Measurements from ENCODE around the gene C11orf97.

Gene C11orf97

GRCh38 chr11:94521684-94522083 is 9.4 kb downstream of the C11orf97 start:
- no peak overlapping the region for H3K4me3 ChIP-seq (ENCODE audit: severe bottlenecking)
- DNase-seq (ENCODE audit: low spot score): no peak
- no peaks in the 10 kb centered on the region for H3K4me1 ChIP-seq (ENCODE audit: insufficient read depth, poor library complexity, severe bottlenecking)
- H3K27me3 ChIP-seq (ENCODE audit: insufficient read depth, poor library complexity, severe bottlenecking): no peaks in the 10 kb centered on the region
- TF ChIP-seq, protein P1, sequence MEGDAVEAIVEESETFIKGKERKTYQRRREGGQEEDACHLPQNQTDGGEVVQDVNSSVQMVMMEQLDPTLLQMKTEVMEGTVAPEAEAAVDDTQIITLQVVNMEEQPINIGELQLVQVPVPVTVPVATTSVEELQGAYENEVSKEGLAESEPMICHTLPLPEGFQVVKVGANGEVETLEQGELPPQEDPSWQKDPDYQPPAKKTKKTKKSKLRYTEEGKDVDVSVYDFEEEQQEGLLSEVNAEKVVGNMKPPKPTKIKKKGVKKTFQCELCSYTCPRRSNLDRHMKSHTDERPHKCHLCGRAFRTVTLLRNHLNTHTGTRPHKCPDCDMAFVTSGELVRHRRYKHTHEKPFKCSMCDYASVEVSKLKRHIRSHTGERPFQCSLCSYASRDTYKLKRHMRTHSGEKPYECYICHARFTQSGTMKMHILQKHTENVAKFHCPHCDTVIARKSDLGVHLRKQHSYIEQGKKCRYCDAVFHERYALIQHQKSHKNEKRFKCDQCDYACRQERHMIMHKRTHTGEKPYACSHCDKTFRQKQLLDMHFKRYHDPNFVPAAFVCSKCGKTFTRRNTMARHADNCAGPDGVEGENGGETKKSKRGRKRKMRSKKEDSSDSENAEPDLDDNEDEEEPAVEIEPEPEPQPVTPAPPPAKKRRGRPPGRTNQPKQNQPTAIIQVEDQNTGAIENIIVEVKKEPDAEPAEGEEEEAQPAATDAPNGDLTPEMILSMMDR (IDR thresholded peaks at IDR 0.05; ENCODE audit: poor library complexity, severe bottlenecking): peak; percentile 26
- H3K36me3 ChIP-seq (ENCODE audit: low read depth): no peaks in the 10 kb centered on the region
- no peak for ATAC-seq (ENCODE audit: low read depth)
- H3K27ac ChIP-seq (ENCODE audit: poor library complexity, severe bottlenecking): no peak overlapping the region
- H3K9me3 ChIP-seq (ENCODE audit: severe bottlenecking): no peaks in the 10 kb centered on the region

GRCh38 chr11:94524341-94524740 is 12.1 kb downstream of the C11orf97 start:
- no peak for ATAC-seq (ENCODE audit: low read depth)
- Histone ChIP-seq H3K27me3 (ENCODE audit: insufficient read depth, poor library complexity, severe bottlenecking) (no peaks in the 10 kb centered on the region), H3K27ac (ENCODE audit: poor library complexity, severe bottlenecking) (no peak overlapping the region), H3K36me3 (ENCODE audit: low read depth) (no peaks in the 10 kb centered on the region), H3K9me3 (ENCODE audit: severe bottlenecking) (no peaks in the 10 kb centered on the region), H3K4me3 (ENCODE audit: severe bottlenecking) (no peak overlapping the region), H3K4me1 (ENCODE audit: insufficient read depth, poor library complexity, severe bottlenecking) (no peaks in the 10 kb centered on the region)
- no peak for DNase-seq (ENCODE audit: low spot score)
- TF ChIP-seq, protein P1 (IDR thresholded peaks at IDR 0.05; ENCODE audit: poor library complexity, severe bottlenecking): no peak

GRCh38 chr11:94525546-94526324 is 13.5 kb downstream of the C11orf97 start:
- no peaks in the 10 kb centered on the region for H3K9me3 ChIP-seq (ENCODE audit: severe bottlenecking)
- no peaks in the 10 kb centered on the region for H3K36me3 ChIP-seq (ENCODE audit: low read depth)
- H3K4me3 ChIP-seq (ENCODE audit: severe bottlenecking): no peak overlapping the region
- no peak overlapping the region for H3K27ac ChIP-seq (ENCODE audit: poor library complexity, severe bottlenecking)
- no peaks in the 10 kb centered on the region for H3K27me3 ChIP-seq (ENCODE audit: insufficient read depth, poor library complexity, severe bottlenecking)
- TF ChIP-seq, protein P1 (IDR thresholded peaks at IDR 0.05; ENCODE audit: poor library complexity, severe bottlenecking): no peak
- H3K4me1 ChIP-seq (ENCODE audit: insufficient read depth, poor library complexity, severe bottlenecking): no peaks in the 10 kb centered on the region
- ATAC-seq (ENCODE audit: low read depth): no peak
- no peak for DNase-seq (ENCODE audit: low spot score)

- H3K27ac ChIP-seq (ENCODE audit: poor library complexity, severe bottlenecking): no peak overlapping the region
- H3K9me3 ChIP-seq (ENCODE audit: severe bottlenecking): no peaks in the 10 kb centered on the region
- no peaks in the 10 kb centered on the region for H3K36me3 ChIP-seq (ENCODE audit: low read depth)
- ATAC-seq (ENCODE audit: low read depth): no peak
- no peak overlapping the region for H3K4me3 ChIP-seq (ENCODE audit: severe bottlenecking)
- H3K4me1 ChIP-seq (ENCODE audit: insufficient read depth, poor library complexity, severe bottlenecking): no peaks in the 10 kb centered on the region
- H3K27me3 ChIP-seq (ENCODE audit: insufficient read depth, poor library complexity, severe bottlenecking): no peaks in the 10 kb centered on the region
- TF ChIP-seq, protein P1 (IDR thresholded peaks at IDR 0.05; ENCODE audit: poor library complexity, severe bottlenecking): no peak
- DNase-seq (ENCODE audit: low spot score): no peak
These were observed 14.6 kb downstream of the C11orf97 start for GRCh38 chr11:94526645-94527438.

Data from RWPE2 (cell line).